HG03342 (cell line): Measurements from ENCODE around the gene E2F1.
"Not testable (repeated sequence)": the region's sequence is repeated elsewhere in the genome, so short reads cannot be mapped to it uniquely, and the experiment has no call there.

ENCODE experiments used
- ATAC-seq: cut with Tn5 transposase; IDR thresholded peaks from one replicate; pipeline ENCODE4 v1.9.1; 2021; ENCODE audit warnings: mild to moderate bottlenecking, moderate library complexity; ENCODE audit not compliant: unreplicated experiment

Gene E2F1

DNA sequence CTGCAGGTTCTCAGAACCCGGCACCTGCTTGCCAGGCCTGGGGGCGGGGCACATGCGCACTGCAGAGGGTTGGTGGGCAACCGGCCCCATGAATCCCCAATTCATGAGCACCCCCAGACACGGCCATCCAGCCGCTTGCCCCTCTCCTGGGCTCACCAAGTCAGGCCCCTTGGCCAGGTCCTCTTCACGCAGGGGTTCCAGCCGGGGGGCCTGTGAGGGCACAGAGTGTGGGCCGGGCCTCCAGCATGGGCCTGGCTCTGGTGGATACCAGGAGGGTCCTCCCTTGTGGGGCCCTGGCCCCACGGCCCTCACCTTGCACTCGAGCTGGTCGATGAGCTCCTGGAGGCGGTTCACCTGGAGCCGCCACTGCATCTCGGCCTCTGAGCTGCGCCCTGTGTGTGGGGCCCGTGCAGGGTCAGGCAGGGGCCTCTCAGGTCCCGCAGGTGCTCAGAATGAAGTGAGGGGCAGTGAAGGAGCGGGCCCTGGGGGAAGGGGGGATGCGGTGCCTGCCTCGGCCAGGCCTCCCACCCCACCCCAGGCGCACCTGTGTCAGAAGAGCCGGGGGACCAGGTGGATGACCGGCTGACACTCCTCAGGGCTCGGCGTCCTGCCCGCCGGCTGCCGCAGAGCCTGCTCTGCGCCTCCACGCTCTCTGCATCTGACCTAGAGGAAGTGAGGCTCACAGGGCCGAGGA, 26.7 kb downstream of the E2F1 start:
- ATAC-seq = no peak

DNA sequence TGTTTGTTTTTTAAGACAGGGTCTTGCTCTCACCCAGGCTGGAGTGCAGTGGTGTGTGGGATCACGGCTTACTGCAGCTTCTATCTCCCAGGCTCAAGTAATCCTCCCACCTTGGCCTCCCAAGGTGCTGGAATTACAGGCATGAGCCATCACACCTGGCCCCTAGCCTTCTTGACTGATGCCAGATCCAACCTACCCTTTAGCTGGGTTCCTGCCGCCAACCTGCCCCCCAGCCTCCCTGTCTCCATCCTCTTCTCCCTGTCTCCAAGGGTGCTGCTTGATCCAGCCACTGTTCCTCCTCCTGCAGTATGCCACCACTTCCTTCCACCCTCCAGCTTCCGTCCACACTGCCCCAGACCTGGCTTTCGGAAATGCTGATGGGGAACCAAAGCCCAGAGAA, 27.3 kb downstream of the E2F1 start:
- no peak for ATAC-seq

GRCh38 chr20:33658510-33658909, 27.7 kb downstream of the E2F1 start:
- ATAC-seq = no peak

DNA sequence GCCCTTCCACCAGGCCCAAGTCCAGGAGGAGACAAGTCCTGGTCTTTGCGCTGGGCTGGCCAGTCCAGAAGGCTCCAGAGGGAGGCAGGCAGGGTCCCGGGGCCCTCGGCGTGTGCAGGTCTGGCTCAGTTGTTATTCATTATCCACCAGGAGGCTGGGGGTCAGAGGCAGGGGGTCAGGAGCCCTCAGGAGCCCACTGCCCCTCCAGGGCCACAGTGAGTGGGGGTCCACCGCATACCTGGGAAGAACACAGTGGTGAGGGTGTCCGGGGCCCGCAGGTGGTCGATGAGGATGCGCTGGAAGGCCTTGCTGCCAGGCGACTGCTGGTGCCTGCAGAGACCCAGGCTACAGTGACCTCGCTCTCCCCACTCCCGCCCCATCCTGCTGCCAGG, 28.5 kb downstream of the E2F1 start:
- ATAC-seq = no peak

DNA sequence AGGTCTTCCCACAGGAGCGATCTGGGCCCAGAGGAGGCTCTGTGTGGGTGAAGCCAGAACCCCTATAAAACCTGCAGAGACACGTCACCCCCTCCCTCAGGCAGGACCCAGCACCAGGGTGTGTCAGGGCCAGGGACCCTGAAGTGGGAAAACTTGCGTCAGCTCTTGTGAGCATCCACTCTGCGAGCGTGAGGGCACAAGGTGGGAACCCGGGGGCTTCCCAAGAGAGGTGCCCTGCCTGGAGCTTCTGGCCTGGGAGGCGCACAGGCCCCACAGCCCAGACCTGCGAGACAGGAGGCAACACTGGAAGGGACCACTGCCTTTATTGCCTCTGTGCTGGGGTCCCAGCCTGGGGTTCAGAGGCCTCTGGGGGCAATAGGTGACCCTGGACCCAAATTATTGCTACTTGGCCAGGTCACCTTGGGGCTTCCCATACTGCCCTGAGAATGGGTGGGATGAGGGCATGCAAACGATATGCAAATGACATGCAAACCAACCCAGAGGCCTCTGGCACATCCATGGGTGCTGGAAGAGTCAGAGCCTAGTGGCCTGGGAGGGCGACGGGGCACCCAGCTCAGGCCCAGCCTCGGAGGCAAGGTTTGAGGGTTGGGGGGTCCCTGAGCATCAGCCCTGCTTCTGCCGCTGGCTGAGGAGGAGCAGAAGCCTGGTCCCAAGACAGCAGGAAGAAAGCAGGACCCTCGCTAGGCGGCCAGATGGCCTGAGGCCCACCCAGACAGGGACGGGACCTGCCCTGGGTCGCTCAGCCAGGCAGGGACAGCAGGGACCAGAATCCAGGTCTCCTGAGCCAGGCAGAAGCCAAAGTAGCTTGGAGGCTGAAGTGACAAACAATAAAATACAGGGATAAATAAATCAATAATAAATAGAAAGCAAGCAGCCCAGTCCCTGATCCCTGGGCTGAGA, 29.1 kb downstream of the E2F1 start:
- ATAC-seq = no peak

DNA sequence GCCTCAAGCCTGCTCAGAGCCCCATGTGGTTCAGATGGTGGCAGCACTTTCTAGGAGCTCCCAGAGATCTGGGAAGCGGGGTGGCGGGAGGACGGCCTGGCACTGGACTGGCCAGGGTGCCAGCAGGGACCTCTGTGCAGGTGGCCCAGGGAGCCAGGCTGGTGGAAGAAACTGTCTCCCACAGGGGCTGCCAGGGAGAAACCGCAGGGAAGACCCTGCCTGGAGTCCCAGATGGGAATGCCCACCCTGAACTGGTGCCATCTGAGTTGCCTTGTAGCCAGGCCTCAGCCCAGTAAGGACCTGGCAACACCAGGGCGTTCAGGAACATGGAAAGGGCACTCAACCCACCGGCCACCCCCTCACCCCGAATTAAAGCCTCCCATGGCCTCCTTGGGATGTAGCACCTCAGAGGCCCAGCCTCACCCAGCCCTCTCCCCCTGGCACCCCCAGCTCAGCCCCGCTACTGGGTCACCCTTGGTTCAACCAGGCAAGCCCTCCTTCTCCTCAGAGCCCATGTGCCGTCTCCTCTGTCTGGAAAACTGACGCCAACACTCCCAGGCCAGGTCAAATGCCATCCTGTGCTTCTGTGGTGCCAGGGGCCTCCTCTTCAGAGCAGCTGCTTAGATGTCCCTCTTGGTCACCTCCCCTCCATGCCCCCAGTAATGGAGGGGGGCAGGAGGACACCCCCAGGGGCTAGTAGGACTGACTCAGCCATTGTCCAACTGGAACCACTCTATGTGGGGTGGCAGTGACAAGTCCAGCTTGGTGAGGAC, 30.0 kb downstream of the E2F1 start:
- ATAC-seq = no peak

- no peak for ATAC-seq
These were observed 31.0 kb downstream of the E2F1 start for GRCh38 chr20:33655164-33655563.

GRCh38 chr20:33654680-33655161, 31.5 kb downstream of the E2F1 start:
- no peak for ATAC-seq

DNA sequence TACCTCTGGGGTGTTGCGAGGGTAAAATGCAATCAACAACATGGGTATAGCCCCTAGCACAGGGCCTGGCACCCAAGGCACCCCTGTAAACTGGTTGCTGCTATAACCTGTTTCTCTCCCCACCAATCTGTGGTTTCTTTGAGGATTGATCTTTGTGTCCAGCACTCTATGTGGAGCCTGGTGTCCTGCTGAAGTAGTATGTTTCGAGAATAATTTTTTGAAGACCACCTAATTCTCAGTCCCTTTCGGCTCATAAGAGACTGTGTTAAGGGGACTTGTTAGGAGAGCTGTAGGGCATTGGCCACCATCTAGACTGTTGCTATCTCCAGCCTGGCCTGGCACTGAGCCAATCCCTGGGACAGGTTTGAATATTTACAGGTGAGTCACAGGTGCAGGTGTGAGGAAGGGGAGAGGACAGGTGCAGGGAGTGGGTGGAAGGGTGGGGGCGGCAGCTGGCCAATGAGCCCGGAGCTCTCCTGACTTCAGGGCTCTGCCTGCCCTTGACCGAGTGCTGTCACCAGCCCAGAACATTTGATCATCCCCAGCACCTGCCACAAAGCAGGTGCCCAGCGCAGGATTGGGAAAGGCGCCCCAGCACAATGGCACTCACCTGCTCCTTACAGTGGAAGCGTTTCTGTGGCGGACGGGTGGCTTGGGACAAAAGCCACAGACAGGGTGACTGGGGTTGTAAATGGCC, 32.1 kb downstream of the E2F1 start:
- ATAC-seq = no peak

DNA sequence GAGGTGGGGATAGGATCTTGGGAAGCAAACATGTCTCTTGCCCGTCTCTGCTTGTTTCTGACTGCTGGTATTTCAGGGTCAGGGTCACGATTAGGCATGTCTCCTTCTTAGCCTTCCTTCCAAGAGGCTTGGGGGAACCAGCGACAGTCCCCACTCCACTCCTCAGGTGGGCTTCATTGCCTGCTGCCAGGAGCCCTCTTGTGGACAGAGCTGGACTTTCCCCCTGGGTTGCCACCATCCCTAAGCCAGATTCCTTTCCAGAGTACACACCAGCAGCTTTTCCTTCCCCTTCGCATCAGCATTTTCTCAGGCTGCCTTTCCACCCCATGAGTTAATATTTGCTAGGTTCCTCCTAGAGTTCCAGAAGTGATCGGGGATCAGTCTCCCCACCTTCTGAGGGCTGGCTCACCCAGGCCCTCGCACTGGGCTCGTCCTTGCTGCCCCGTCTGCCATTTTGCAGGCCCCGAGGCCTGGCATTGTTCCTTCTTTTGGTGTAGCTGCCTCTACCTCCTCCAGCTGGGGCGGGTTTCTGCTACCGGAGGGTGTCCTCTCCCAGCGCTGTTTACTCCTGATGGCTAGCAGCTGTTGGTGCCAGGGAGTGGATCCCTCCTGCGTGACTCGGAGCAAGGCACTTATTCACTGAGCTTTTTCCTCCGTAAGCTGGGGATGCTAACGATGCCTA, 32.8 kb downstream of the E2F1 start:
- ATAC-seq = no peak

DNA sequence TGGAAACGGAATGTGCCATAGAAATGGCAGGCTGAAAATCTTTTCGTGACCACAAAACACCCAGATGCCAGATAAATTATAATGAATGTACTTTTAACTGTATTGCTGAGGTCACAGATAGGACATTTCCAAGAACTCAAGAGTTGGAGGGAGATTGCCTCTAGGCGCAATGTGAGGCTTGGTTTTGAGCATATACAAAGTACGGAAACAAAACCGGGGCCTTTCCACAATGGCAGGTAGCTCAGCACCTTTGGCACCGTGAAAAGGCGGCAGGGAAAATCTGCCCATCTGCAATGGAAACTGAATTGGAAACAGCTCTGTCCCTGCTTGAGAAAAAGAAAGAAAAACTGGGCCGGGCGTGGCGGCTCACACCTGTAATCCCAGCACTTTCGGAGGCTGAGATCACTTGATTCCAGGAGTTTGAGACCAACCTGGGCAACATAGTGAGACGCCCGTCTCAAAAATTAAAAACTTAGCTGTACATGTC, 34.6 kb downstream of the E2F1 start:
- ATAC-seq = no peak

GRCh38 chr20:33650753-33651561, 35.2 kb downstream of the E2F1 start:
- no peak for ATAC-seq

- no peak for ATAC-seq
These were observed 36.0 kb downstream of the E2F1 start for GRCh38 chr20:33650111-33650752.

GRCh38 chr20:33649201-33649681, 36.9 kb downstream of the E2F1 start:
- ATAC-seq = no peak

DNA sequence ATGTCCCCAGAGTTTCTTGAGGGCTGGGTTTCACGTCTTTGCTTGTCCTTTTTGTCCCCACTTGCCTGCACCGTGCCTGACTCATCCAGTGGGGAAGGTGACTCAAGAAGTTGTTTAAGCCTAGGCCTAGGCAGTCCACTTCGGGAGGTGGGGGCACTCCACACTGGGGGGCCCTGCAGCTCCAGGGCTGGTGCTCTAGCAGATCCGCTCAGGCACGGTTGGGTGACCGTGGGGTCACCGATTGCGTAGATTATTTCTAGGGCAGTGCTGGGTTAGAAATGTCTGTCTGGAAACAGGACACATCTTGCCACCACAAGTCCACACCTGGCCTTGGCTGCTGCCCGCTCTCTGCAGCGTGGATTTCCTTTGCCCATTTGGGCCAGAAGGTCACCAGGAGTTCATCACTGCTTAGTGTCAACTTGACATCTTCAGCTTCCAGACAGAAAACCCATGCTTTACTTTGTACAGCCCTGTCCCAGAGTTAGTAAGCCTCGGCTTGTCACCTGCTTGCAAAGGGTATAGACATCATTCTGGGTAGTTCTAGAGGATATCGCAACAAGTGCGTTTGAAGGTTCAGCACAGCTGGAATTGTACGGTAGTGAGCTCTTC, 37.7 kb downstream of the E2F1 start:
- ATAC-seq = no peak

DNA sequence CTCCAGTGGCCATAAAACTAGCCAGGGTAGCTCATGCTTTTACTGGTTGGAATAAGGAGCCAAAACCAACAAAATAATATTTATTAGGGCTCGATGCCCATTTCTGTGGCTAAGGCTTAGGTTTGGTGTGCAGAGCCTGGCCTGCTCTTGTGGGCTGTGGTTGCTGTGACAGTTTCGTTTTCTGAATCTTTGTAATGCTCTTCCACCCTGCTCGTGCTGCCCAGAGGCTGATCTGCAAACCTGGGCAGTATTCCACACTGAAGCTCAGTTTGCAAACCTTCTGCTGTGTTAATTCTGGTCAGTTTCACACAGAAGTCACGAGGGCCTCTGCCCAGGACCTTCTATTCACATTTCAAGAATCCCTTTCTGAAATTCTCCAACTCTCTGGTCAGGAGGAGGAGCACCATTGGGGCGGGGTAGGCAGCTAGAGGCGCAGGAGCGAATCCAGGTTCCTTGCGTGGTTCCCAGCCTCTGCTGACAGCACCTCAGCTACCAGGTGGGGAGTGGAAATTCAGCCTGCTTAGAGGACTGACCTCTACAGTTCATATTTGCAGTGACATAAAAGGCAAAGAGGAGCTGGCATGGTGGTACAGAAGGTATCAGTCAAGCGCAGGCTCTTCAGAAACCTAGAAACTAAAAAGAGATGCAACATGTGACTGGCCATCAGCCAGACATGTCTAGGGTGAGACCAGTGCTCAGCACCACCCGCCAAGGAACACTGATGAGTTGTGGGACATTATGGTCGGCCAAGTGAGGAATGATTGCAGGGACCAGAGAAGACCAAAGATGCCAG, 38.4 kb downstream of the E2F1 start:
- no peak for ATAC-seq

DNA sequence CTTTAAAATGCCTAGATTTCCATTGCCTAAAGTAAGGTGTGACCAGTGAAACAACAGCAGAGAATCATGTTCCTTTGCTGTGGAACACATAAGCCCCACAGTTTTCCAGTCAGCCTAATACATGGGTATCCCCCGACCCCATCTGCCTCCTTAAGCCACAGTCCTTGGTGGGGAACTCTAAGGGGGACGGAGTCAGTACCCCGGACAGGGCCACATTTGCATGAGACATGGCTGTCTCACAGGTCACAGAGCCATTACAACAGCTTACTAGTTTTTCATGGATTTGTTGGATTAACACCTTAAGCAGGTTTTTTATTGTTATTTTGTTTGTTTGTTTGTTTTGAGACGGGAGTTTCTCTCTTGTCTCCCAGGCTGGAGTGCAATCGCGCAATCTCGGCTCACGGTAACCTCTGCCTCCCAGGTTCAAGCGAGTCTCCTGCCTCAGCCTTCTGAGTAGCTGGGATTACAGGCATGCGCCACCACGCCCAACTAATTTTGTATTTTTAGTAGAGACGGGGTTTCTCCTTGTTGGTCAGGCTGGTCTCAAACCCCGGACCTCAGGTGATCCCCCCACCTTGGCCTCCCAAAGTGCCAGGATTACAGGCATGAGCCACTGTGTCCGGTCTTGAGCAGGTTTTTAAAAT, 39.1 kb downstream of the E2F1 start:
- ATAC-seq = not testable (repeated sequence)
